ENCODE data around the gene SORL1. TPM values are rescaled to one million over a fixed set of nuclear protein-coding genes. Genes with fewer than 3 reads are reported as not detected.

Gene SORL1
- total RNA-seq, 1 donor from 2014 or later = 18.1 TPM

DNA sequence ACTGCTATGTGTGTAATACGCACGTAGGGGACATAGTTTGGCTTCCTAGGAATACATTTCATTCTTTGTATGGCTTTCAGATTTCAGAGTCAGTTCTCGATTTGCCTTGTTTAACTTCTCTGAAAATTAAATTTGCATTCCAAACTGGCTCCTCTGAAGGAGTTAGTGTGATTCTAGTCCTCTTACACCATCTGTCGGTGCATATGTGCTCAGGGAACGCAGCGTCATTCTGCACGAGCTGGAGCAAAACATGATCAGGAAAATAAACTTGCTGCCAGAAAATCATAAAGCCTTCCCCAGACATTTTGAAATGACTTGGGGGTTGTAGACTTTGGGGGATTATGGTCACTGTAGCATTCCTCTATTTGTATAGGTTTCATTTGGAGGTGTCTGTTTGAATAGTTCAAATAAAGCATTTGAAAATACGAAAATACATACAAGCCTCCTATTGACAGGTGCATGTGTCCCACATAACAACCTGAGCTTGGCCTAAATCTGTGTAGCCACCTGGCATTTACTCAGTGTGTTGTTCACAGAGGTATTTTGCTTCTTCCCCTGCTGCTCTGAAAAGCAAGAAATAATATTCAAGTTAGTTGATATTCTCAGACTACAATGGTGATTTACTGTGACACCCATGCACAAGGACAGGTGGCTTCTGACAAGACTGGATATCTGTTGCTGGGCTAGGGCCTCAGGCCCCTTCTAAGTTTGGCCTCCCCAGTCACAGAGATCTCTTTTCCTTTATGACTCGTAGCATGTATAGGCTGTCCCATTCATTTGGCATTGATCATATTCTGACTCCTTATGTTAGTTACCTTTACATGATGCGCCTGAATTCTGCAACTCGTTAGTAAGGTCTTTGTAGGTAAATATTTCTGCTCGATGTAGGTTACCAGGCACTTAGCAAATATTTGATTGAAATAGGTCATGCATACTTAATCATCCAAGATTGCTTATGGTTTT lies 82.3 kb downstream of the SORL1 start:
- no peak for DNase-seq (ENCODE audit: low spot score)

DNA sequence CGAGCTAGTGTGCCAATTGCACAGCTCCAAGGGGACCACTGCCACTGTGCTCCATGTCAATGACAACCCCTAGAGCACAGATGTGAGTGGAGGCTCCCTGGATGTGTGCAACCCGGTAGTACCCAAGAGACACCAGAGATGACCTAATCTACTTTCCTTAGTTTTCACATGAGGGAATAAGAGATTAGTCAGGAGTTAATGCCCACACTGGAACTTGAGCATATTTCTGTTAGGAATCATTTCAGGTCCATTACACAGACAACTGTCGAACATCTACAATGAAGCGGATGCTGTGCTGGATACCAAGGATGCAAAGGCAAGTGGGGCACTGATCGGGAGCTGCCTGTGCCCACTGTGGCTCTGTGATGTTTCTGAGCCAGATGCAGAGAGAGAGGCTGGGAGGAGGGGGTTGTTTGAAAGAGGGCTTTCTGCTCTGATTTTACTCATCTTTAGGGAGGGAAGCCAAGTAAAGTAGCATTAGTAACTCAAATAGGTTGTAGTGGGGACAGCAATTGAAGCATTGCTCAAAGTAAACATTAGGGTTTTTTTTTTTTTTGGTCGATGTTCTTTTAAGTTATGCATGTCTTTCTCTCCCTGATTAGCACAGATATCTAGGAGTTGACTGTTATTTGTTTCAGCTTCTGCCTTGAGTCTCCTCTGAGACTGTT lies 83.1 kb downstream of the SORL1 start:
- no peak for DNase-seq (ENCODE audit: low spot score)

DNA sequence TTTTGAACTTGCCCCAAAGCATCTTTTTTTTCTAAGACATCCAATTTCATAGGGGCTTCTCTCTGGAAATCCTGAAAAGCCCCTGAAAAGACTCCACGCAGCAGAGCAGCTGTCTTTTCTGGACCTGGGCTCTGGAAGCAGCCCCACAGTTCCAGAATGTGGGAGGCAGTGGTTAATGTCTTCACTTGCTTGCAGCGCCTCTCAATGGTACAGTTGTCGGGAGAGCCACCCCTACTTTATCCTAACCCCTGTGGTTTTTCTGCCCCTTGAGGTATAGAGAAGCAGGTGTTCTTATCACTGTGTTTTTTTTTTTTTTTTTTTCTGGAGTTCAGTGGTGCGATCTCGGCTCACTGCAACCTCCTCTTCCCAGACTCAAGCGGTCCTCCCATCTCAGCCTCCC lies 84.0 kb downstream of the SORL1 start:
- no peak for DNase-seq (ENCODE audit: low spot score)

DNA sequence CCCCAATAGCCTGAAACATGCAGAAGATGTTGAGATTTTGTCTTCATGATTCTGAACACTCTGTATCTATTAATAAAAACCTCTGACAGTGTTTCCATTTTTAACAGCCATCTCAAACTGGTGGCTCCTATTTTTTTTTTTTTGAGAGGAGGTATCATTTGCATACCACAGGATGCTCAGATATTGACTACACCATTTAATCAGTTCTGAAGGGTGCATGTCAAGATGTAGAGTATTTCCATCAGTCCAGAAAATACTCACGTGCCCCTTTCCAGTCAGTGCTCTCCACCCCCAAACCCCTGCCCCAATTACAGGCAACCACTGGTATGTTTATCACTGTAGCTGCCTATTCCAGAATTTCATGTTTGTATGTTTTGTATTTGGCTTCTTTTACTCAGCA lies 85.9 kb downstream of the SORL1 start:
- no peak for DNase-seq (ENCODE audit: low spot score)

DNA sequence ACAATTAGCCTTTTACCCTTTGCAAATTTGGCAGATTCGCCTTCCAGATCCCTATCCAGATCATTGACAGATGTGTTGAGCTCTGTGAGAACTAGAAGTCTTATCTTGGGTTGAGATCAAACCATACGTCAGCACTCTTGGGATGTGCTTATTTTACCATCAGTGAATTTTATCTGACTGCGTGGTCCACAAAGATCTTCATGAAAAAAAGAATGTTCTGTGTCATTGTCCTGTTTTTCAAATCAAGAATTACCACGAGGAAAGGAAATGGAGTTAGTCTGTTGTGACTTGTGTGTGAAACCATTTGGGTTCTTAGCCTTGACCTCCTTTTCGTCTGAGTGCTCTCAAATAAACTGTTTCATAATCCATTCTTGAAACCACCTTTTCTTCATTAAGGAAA lies 86.9 kb downstream of the SORL1 start:
- no peak for DNase-seq (ENCODE audit: low spot score)

DNA sequence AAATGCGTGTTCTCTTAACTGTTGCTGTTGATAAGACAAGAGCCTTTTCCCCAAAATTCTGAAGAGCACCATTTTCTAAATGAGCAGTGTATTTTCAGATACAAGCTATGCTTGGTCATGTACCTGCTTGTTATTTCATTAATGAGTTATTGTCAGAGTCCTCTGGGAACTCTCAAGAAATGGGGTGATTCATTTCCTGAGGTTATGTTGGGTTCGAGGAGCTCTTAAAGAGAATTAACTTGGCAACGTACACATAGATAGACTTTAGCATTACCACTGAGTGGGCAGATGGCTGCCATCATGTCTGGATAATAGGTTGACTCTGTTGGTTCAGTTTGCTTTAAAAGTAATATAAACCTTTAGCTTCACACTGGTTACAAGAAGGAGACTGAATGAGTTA lies 88.5 kb downstream of the SORL1 start:
- peak; percentile 18 for DNase-seq (ENCODE audit: low spot score)

DNA sequence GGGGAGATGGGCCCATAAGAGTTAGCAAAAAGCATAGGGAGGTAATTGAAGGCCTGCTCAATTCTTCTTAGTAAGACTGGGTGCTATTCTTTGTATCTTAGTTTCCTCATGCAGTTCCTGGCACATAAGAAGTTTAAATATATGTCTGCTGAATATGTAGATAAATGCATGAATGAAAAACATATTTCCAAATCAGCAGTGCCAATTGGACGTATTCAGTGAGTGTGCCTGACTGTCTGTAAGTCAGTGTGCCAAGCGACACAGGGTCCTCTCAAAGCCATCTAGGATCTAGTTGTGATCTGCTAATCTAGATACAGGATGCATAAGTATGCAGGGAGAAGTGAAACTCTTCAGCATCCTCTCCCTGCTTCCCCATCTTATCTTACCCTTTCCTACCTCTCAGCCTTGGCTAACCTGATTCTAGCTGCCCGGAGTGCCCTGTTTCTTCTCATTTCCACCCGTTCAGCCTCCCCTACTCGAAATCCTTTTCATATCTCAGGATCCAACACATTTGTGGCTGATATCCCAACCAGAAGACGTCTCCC lies 91.8 kb downstream of the SORL1 start:
- DNase-seq (ENCODE audit: low spot score) = no peak

DNA sequence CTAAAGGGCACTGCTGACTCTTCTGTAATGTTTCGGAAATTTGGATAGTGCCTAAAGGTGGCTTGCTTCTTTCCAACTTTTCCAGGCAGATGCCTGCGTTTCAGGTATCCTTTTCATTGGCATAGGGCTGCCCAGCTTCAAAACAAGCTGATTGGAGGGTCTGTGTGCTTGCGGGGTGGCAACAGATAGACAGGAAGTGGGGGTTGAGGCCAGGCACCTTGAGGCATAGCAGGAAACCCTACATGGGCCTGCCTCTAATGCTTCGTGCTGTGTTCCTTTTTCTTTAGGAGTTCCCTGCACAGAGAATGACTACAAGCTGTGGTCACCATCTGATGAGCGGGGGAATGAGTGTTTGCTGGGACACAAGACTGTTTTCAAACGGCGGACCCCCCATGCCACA lies 92.8 kb downstream of the SORL1 start:
- DNase-seq (ENCODE audit: low spot score) = no peak

DNA sequence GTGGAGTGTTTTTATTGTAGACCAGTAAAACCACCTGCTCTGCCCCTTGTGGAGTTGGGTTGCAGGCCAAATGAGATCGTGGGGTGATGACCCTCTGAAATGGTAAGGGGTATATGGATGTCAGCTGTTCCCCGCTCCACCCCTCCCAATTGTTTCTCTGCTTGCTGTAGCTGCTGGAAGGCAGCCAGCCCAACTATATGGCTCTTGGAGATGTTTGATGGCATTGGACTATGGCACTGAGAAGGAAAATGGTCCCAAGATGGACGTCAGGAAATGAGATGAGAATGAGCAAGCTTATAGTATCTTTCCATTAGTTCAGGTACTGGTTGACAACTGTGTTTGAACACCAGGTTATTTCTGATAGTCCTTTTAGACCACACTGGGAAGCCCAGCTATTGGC lies 95.5 kb downstream of the SORL1 start:
- DNase-seq (ENCODE audit: low spot score) = no peak

DNA sequence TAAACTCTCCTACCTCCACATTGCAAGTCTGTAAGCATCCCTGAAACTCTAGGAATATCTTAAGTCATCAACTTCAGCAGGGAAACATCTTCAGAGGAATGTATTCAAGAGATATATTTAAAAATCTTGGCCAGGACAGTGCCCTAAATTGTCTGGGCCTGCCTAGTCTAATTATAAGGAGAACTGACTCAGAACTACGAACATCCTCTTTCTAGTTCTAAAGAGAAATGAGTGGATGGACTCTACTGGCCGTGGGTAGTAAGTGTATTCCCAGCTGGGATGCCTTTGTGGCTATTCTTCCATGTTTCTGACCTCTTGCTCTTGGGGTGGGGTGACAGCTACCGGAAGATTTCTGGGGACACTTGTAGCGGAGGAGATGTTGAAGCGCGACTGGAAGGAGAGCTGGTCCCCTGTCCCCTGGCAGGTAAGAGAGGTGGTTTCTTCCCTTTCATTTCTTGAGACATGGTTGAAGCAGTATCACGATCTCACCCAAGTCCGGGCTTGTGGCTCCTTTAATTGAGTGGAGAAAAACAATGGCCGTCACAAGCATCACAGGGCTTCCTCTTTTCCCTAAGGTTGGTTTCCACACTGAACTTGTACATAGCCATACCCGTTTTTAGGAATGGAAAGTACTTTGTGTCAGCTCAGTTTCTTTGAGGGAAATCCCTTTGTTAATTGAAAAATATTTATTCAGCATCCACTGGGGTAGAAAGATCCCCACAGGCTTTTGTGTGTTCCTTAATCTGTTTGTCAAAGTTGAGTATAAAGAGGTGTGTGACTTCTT lies 98.3 kb downstream of the SORL1 start:
- DNase-seq (ENCODE audit: low spot score) = no peak

DNA sequence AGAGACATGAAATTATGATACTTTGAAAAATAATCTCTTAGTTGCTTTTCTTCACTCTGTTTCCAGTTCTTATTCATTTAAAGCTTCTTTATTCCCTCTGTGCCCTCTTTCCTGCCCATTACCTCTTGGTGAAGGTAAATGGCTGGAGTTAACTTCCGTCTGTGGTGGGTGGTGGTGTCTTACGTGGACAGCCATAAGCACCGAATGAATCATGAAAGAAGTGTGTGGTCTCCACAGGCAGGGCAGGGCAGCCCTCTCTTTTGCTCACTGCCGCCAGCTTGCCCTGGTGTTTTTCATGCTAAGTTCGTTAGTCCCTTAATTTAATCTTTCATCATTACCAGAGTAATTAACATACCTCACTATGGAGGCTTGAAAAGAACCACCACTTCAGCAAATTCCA lies 99.3 kb downstream of the SORL1 start:
- DNase-seq (ENCODE audit: low spot score) = no peak

DNA sequence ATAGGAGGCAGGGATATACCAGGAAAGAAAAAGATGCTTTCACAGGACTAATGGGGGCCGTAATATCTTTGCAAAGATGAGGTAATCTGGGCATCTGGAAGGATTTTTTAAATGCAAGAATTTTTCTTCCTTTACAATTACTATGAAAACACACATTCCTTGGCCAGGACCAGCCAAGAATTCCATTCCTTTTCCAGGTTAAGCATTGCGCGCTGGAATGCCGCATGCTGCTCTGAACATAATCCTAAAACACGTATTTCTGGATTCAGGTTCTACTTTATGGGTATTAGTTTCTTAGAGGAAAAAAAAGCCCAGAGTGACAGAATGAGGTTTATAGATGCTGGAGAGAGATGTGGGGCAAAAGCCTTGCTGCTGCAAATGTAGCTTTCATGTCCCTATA lies 100.0 kb downstream of the SORL1 start:
- DNase-seq (ENCODE audit: low spot score) = peak; percentile 28

DNA sequence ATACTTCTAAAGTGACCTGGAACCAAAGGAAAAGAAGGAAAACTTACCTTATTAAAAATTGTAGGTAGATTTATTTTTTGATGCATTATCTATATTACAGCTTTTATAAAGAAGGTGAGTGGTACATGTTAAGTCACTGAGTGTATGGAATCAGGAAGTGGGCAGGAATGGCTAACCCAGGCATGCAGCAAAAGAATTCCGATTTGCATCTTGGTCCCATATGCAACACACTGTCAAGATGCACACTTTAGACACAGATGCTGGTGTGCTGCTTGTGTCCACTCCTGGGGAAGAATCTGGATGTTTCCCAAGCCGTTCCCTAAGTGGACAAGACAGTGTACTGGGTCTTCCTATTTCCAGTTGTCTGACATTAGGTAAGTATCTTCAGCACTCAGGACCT lies 100.5 kb downstream of the SORL1 start:
- no peak for DNase-seq (ENCODE audit: low spot score)

DNA sequence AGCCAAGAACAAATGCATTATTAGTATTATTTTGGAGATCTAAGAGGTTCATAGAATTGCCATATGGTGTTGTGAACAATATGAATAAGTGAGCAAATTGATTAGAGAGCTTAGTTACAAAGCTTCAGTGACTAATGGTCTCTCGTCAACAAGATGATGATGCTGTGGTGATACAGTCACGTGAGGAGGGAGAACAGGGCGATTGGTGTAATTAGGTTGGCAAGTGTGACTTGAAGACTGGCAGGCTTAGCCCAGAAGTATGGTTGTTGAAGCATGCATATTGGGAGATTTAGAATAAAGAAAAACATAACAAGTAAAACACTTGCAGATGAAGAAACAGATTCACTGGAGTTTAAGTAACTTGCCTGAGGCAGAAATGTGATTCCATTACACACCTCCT lies 101.3 kb downstream of the SORL1 start:
- no peak for DNase-seq (ENCODE audit: low spot score)

DNA sequence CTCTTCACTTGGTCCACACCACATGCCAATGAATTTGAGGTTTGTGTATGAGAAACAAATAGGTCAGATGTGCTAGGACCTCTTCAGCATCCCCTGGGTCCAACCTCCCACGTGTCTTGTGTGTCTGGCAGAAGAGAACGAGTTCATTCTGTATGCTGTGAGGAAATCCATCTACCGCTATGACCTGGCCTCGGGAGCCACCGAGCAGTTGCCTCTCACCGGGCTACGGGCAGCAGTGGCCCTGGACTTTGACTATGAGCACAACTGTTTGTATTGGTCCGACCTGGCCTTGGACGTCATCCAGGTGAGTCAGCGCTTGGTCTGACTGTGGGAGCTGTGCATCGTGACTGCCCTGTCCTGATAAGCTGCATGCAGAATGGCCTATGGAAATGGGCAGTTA lies 101.7 kb downstream of the SORL1 start:
- no peak for DNase-seq (ENCODE audit: low spot score)

DNA sequence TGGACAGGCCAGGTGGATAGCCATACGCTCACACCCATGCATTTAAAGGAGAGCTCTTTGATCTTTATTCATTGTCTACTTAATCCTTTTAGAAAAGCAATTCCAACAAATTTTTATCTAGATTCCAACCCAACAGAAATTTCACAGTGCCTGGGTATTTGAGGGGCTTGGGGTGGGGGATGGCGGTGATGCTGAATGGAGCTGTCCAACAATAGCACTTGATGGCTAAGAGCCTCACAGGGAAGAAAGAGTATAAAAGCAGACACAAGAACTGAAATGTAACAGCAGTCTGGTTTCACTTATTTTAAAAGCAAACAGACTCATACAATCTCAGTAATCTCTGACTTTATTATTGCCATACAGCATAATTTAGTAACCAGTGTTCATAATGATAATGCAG lies 102.4 kb downstream of the SORL1 start:
- DNase-seq (ENCODE audit: low spot score) = no peak

DNA sequence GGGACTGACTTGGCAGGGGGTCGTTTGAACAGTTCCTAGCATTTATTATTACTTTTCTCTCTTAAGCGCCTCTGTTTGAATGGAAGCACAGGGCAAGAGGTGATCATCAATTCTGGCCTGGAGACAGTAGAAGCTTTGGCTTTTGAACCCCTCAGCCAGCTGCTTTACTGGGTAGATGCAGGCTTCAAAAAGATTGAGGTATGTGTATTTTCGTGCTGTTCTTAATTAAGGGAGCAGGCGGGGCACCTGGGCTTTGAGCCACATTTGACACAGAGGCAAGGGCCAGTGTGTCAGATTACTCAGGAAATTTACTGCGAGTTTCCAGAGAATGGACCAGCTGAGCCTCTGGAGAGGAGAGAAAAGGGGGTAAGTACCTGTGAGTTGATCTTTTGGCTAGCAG lies 103.0 kb downstream of the SORL1 start:
- no peak for DNase-seq (ENCODE audit: low spot score)

DNA sequence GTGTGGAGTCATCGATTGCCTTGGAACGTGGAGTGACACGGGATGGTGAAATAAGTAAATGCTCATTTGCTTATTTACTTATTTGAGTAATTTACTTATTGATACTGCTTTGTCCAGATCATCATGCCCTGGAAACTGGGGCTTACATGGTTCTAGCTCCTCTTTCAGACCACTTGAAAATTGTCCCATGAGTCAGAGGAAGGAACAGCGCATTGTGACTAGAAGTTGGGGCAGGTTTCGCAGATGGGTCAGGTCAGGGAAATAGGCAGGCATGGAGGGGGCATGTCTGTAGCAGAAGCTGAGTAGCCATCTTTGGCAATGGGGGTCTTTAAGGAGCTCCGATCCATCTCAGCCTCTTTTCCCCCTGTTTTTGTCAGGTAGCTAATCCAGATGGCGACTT lies 104.8 kb downstream of the SORL1 start:
- no peak for DNase-seq (ENCODE audit: low spot score)

DNA sequence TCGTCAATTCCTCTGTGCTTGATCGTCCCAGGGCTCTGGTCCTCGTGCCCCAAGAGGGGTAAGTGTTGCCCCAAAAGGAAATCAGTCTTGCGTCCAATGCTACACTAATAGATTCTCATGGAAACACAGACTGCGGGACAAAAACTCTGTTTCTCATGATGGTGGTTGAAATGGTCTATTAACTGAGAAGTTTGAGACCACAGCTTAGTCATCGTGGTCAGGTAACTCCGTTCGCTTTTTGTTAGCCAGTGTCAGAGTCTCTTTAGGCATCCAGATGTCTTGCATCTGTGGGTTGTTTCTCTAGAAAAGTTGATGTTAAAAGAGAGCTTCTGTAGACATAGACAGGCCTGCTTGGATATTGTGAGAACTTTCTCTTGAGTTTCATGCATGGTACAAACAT lies 105.2 kb downstream of the SORL1 start:
- no peak for DNase-seq (ENCODE audit: low spot score)

DNA sequence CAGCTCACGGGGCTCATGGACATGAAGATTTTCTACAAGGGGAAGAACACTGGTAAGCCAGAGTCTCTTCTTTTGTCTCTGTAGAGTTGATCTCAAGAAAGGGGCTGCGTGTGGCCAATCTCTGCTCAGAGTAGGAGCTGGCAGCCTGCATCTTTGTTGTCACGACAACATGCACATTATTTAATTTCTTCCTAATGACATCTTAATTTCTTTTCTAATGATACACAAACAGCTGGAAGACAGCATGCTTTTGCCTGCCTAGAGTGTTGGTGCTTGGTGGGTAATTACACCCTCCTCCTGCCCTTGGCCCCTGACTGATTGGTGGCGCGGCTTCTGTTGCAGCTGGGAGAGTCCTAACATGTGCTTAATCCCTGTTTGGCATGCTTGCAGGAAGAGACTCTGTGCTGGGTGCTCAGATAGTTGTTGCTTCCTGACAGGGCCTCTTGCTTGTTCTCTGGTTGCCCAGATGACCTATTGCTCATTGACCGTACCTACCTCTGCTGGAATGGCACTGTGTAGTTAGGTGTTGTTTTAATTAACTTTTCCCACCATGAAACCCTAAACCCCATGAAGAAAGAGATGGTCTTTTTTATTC lies 107.6 kb downstream of the SORL1 start:
- DNase-seq (ENCODE audit: low spot score) = no peak

DNA sequence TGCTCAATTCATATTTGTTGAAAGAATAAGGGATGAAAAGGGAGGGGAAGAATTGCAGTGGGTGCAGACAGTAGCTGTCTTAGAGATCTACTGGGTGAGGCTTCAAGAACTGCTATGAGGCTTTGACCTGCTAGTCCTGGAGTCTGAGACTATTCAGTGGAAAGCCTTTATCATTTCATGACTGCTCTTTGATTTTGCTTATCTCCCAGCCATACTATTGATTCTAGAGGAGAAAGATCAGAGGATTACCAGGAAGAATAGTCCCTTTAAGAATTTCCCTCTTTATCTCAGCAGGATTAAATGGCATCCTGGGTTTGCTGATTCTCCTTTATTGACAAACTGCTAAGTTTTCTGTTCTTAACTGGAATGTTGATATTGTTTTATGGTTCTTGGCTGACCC lies 108.1 kb downstream of the SORL1 start:
- no peak for DNase-seq (ENCODE audit: low spot score)

DNA sequence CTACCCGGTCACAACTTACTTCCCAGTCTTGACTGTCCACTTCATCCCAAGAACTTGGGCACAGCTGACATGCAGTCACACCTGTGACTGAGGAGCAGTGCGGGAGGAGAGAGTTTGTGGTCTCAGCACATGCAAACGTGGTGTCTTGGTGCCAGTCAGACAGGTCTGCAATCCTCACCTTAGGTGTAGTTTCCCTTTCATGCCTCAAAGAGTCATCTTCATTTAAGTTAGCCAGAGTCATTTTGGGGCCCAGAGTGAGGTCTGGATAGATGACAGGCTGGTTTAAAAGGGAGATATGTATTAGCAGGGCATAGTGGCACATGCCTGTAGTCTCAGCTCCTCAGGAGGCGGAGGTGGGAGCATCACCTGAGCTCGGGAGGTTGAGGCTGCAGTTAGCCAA lies 109.1 kb downstream of the SORL1 start:
- no peak for DNase-seq (ENCODE audit: low spot score)
